Cardiac muscle cell (in vitro differentiated cells and primary cell): Measurements from ENCODE around the gene CACNA2D1. TPM values are rescaled to one million over a fixed set of nuclear protein-coding genes. Genes with fewer than 3 reads are reported as not detected.

Experiments used
- DNase-seq, 2 donors: peaks; one replicate each; pipeline versions ENCODE4 v3.0.0 to v3.0.0-alpha.2; 2010 to 2017; ENCODE audit warnings: low read depth in 1 of 2, low spot score in 1 of 2
- H3K27ac ChIP-seq: fragments of 200-600 bp; sonication (generic); 2 replicates; pipeline ENCODE4 v1.5.1; 2016
- H3K27me3 ChIP-seq: fragments of 200-600 bp; sonication (generic); 2 replicates; pipeline ENCODE4 v1.6.0; 2016; ENCODE audit warnings: control low read depth
- H3K36me3 ChIP-seq: fragments of 200-600 bp; sonication (generic); 2 replicates; pipeline ENCODE4 v1.5.1; 2016; ENCODE audit warnings: control low read depth
- H3K4me1 ChIP-seq: fragments of 200-600 bp; sonication (generic); 2 replicates; pipeline ENCODE4 v1.8.1; 2017; ENCODE audit warnings: low read depth, mild to moderate bottlenecking, mixed run types
- H3K4me3 ChIP-seq: fragments of 200-600 bp; sonication (generic); 2 replicates; pipeline ENCODE4 v1.5.1; 2016; ENCODE audit warnings: mild to moderate bottlenecking
- H3K9me3 ChIP-seq: fragments of 200-600 bp; sonication (generic); 2 replicates; pipeline ENCODE4 v1.5.1; 2017; ENCODE audit warnings: low read depth, mild to moderate bottlenecking, control low read depth
- polyA plus RNA-seq: library from polyadenylated mRNA; unstranded; fragments of >200 nt; fragmentation: Nextera tagmentation; extraction: Ambion mirVana; gene quantifications from 2 replicates; pipeline ENCODE4 v1.2.1, GENCODE V29; 2016
- total RNA-seq: library from RNA; depleted of rRNA; stranded (reverse); fragments of >200 nt; gene quantifications from 2 replicates; pipeline ENCODE4 v1.2.3, GENCODE V29; 2016
- TF ChIP-seq, protein P1 (sequence below): IDR thresholded peaks from 2 replicates; pipeline ENCODE4 v1.5.1; 2012; ENCODE audit warnings: low read depth, mild to moderate bottlenecking, low read length

The CACNA2D1 gene
- total RNA-seq = 11.8 and 20.3 TPM in 2 replicates
- 4.5 and 8.1 TPM in 2 replicates for polyA plus RNA-seq

DNA sequence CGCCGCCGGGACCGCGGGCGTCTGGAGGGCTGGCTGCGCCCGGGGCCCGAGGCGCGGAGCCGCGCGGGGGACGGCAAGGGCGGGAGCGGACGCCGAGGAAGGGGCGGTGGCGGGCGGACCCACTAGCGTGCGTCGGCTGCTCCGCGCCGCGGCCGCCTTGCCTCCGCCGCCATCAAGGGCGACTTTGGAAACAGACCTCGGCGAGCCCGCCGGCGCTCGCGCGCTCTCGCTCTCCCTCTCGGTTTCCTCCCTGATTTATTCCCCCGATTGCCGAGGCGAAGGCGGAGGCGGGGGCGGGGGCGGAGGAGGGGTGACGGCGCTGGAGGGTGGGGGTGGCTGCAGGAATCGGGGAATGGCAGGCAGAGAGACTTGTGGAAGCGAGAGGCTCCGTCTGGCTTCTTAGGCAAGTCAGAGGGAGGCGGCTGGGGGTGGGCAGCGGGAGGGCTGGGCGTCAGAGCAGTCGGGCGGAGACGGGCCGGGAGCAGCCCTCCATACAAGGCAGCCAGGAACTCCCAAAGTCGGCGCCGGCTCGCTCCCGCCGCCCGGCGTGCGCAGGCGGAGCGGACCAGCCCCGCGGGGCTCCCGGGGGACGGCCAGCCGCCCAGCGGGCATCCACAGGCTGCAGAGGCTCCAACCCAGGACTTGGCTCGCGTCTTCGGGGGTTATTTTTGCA is at the start of gene CACNA2D1:
Gene CACNA2D1 (minus strand): TSS at position 231 of the 673 bp plus-strand sequence.
- H3K27me3 ChIP-seq = peaks cover 18% of the 10 kb centered on the region
- peak within 1 kb of the TSS; percentile 98 for H3K4me3 ChIP-seq
- no peaks in the 10 kb centered on the region for H3K9me3 ChIP-seq
- H3K36me3 ChIP-seq = no peaks in the 10 kb centered on the region
- TF ChIP-seq, protein P1, sequence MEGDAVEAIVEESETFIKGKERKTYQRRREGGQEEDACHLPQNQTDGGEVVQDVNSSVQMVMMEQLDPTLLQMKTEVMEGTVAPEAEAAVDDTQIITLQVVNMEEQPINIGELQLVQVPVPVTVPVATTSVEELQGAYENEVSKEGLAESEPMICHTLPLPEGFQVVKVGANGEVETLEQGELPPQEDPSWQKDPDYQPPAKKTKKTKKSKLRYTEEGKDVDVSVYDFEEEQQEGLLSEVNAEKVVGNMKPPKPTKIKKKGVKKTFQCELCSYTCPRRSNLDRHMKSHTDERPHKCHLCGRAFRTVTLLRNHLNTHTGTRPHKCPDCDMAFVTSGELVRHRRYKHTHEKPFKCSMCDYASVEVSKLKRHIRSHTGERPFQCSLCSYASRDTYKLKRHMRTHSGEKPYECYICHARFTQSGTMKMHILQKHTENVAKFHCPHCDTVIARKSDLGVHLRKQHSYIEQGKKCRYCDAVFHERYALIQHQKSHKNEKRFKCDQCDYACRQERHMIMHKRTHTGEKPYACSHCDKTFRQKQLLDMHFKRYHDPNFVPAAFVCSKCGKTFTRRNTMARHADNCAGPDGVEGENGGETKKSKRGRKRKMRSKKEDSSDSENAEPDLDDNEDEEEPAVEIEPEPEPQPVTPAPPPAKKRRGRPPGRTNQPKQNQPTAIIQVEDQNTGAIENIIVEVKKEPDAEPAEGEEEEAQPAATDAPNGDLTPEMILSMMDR = peak; percentile 10
- peak within 1 kb of the TSS; percentile 96 for H3K27ac ChIP-seq
- H3K4me1 ChIP-seq = no peaks in the 10 kb centered on the region
- peak; percentile 89 to 98 for DNase-seq

DNA sequence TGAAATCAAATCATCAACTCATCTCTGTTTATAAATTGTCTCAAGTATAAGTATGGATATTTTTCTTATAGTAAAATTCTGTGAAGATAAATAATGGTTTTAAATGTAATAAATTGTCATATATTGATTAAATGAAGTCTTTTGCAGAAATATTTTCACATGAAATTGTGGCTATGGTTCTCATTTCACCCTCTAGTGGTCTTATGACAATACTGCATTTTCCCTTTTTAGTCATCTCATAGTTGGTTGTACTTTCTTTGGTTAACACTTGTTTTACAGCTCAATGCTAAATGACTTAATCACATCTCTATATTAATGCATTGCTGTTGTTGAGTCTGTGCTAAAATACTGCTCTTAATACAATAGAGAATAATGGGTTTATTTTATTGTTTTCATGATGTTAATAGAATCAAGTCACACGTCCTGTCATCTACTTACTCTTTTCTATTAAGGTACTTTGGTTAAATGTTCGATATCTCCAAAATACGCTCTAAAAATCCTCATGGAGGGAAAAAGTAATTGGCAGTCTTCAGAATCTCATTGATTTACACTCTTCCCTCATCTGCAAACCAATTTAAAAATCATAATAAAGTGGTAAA is 38.0 kb upstream of the CACNA2D1 start:
- peak; percentile 17 to 46 for DNase-seq
- TF ChIP-seq, protein P1 = peak; percentile 81
- no peaks in the 10 kb centered on the region for H3K27me3 ChIP-seq
- no peaks in the 10 kb centered on the region for H3K4me1 ChIP-seq
- no peak overlapping the region for H3K27ac ChIP-seq
- no peaks in the 10 kb centered on the region for H3K36me3 ChIP-seq
- no peaks in the 10 kb centered on the region for H3K9me3 ChIP-seq
- H3K4me3 ChIP-seq = no peak overlapping the region

DNA sequence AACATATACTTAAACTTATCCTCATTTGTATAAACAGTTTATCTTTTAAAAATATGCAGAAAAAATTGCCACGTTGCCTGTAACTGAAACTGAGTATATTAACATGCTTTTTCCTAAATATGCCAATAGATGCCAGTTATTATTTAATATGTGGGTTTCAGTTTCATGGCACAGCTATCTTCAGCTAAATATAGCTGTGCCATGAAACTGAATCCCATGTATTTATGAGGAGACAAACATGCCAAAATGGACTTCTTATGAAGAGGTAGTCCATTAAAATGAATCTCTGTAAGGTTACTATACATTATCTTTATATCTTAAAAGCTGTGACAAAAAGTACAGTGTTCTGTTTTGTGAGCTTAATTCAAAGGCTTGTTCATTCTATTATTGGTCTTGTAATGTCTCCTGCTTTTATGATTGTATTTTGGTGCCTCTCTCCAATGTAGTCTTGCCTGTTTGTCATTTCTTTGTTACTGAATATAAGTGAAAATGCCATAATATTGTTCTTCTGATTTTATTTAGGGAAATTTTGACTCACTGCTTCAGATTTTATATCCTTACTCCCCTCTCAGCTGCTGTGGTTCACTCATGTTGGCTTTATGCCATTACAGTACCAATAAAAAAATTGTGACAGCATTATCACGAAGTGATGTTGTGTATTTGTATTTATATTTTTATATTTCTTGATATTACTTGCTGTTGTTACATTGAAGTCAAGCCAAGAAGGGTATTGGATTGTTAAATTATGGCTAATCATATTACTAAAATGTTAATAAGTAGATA is 34.3 kb upstream of the CACNA2D1 start:
- no peak for DNase-seq
- H3K4me3 ChIP-seq = no peak overlapping the region
- H3K36me3 ChIP-seq = no peaks in the 10 kb centered on the region
- H3K4me1 ChIP-seq = no peaks in the 10 kb centered on the region
- H3K27me3 ChIP-seq = no peaks in the 10 kb centered on the region
- no peak overlapping the region for H3K27ac ChIP-seq
- no peaks in the 10 kb centered on the region for H3K9me3 ChIP-seq
- TF ChIP-seq, protein P1 = no peak

DNA sequence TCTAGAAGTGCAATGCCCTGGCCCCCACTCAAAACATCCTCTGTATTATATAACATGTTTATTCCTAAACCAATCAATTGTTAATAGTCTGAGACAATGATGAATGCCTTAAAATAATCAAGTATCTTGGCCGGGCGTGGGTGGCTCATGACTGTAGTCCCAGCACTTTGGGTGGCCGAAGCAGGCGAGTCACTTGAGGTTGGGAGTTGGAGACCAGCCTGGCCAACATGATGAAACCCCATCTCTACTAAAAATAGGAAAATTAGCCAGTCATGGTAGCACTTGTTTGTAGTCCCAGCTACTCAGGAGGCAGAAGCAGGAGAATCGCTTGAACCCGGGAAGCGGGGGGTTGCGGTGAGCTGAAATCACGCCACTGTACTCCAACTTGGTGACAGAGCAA is 29.4 kb upstream of the CACNA2D1 start:
- H3K27me3 ChIP-seq = no peaks in the 10 kb centered on the region
- no peak overlapping the region for H3K4me3 ChIP-seq
- H3K36me3 ChIP-seq = no peaks in the 10 kb centered on the region
- no peaks in the 10 kb centered on the region for H3K4me1 ChIP-seq
- TF ChIP-seq, protein P1 = no peak
- H3K9me3 ChIP-seq = no peaks in the 10 kb centered on the region
- H3K27ac ChIP-seq = no peak overlapping the region
- DNase-seq = no peak

DNA sequence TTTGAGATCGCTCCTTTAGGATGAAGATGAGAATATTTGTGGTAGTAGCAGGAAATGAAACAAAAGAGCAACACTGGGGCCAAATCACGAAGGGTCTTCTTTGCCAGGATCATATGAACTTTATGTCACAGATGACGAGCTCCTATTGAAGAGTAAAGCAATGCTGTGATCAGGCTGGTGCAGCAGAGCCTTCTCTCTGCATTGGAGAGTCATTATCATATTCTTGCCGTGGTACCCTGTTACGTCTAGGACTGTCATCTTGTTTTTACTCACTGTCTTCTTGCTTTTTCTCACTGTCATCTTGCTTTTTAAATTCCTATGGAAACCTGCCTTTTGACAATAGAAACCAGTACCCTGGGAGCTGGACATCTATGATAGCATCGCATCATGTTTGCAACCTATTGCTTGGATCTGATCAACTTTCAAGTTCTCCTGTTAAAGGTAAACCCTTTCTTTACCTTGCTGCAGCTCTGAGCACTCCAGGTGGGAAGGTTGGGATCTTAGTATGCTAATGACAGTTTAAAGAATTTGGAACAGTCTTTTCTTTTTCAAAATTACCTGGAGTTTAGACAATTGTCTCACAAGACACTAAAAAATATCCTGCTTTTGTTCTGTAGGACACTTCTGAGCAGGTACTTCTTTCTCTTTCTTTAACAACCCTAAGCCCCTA is 27.9 kb upstream of the CACNA2D1 start:
- Histone ChIP-seq H3K27ac (no peak overlapping the region), H3K4me3 (no peak overlapping the region)

More for the DNA sequence above, 27.9 kb upstream of the CACNA2D1 start:
- Histone ChIP-seq H3K36me3 (no peaks in the 10 kb centered on the region), H3K27me3 (no peaks in the 10 kb centered on the region), H3K9me3 (no peaks in the 10 kb centered on the region), H3K4me1 (no peaks in the 10 kb centered on the region)
- no peak for DNase-seq
- TF ChIP-seq, protein P1 = no peak
